ENCODE measurements around the gene NISCH. TPM values are rescaled to one million over a fixed set of nuclear protein-coding genes. Genes with fewer than 3 reads are reported as not detected.

NISCH gene
- total and polyA plus RNA-seq, 2 donors (not counting 1 experiment from before 2014, with no cell fraction given), result 130 to 169 TPM

DNA sequence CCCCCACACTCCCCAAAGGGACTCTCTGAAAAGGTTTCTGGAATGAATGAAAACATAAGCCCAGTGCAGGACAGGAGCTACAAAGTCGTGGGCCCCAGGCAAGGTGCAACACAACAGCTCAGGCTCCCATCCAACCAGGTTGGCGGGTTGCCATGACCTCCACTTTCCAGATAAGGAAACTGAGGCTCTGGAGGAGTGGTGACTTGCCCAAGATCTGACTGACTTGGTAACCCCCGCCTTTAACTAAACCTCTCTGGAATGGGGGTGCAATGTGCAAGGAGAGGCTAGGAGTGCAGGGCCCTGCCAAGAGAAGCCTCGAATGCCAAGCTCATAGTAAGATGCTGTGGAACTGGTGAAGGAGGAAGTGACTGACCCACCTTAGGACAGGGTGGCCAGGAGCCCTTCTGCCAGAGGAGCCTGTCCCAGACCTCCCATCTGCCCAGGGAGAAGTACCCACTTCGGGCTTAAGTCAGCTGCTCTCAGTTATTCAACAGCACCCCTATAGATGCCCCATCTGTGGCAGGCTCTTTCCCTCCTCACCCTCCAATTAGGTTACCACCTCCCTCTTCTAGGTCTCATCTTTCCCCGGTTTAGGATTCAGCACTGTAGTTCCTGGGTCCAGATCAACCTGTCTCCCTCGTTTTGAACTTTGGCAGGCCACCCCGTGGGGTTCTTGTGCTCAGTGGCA lies 1.0 kb upstream of the NISCH start:
- peak overlapping the region in 4 of 5 experiments; percentile 64 to 81 (median 76) for H3K4me3 ChIP-seq (ENCODE audit: control extremely low read depth in 1 of 5, extremely low read depth in 1 of 5, insufficient read depth in 1 of 5, low read depth in 2 of 5, low read length in 4 of 5)
- Mint-ChIP-seq H3K27ac (peak overlapping the region; percentile 94), H3K4me3 (peak overlapping the region; percentile 88), H3K27me3 (no peaks in the 10 kb centered on the region), H3K9me3 (ENCODE audit: insufficient read depth) (no peaks in the 10 kb centered on the region), H3K4me1 (peaks cover 38% of the 10 kb centered on the region)
- DNase-seq, result no peak
- peaks cover 41% of the 10 kb centered on the region for H3K79me2 ChIP-seq (ENCODE audit: control insufficient read depth, insufficient read depth, low read length)
- no peaks in the 10 kb centered on the region for H3K27me3 ChIP-seq (replicated peaks in 1 of 4; ENCODE audit: control extremely low read depth in 1 of 4, control insufficient read depth in 3 of 4, insufficient read depth in 4 of 4, low read length in 3 of 4)
- H3K9me3 ChIP-seq (ENCODE audit: control extremely low read depth in 1 of 3, control insufficient read depth in 2 of 3, insufficient read depth in 1 of 3, low read length in 2 of 3), result no peaks in the 10 kb centered on the region
- peaks cover 16 to 27% of the 10 kb centered on the region in 2 donors for H3K4me1 ChIP-seq (ENCODE audit: control insufficient read depth in 2 of 2, insufficient read depth in 2 of 2, low read length in 2 of 2)
- no peak for ATAC-seq (ENCODE audit: low read depth)
- H4K20me1 ChIP-seq (ENCODE audit: control insufficient read depth, insufficient read depth, low read length, poor library complexity, severe bottlenecking), result no peaks in the 10 kb centered on the region
- intact Hi-C loops (cut with micrococcal nuclease), result no loop called here
- H3K36me3 ChIP-seq (replicated peaks in 1 of 2; ENCODE audit: control extremely low read depth in 1 of 2, control insufficient read depth in 1 of 2, extremely low read depth in 1 of 2, insufficient read depth in 2 of 2, low read length in 1 of 2), result peaks cover 0 to 13% of the 10 kb centered on the region in 2 experiments
- peak overlapping the region; percentile 73 for H3K9ac ChIP-seq (ENCODE audit: low read length)
- H3K27ac ChIP-seq (ENCODE audit: low read length in 2 of 2), result peak overlapping the region; percentile 88 to 92
- 85% methylated on average over 8 of the region's 8 CpGs for WGBS (ENCODE audit: insufficient coverage)
- H3K4me2 ChIP-seq (replicated peaks; ENCODE audit: low read depth, low read length, poor library complexity, severe bottlenecking), result peak overlapping the region; percentile 86
- CTCF ChIA-PET, result interaction anchor here (1.0 kb wide), 3 partner anchors 9 to 163 kb away, joined by 3 to 5 read pairs (median 5); partner anchors contain the start of gene SEMA3G
- no peak for TF ChIP-seq EZH2 (IDR thresholded peaks at IDR 0.05; ENCODE audit: borderline replicate concordance, insufficient read depth, low read depth, low read length, poor library complexity, severe bottlenecking)
- TF ChIP-seq, protein P1, sequence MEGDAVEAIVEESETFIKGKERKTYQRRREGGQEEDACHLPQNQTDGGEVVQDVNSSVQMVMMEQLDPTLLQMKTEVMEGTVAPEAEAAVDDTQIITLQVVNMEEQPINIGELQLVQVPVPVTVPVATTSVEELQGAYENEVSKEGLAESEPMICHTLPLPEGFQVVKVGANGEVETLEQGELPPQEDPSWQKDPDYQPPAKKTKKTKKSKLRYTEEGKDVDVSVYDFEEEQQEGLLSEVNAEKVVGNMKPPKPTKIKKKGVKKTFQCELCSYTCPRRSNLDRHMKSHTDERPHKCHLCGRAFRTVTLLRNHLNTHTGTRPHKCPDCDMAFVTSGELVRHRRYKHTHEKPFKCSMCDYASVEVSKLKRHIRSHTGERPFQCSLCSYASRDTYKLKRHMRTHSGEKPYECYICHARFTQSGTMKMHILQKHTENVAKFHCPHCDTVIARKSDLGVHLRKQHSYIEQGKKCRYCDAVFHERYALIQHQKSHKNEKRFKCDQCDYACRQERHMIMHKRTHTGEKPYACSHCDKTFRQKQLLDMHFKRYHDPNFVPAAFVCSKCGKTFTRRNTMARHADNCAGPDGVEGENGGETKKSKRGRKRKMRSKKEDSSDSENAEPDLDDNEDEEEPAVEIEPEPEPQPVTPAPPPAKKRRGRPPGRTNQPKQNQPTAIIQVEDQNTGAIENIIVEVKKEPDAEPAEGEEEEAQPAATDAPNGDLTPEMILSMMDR (IDR thresholded peaks at IDR 0.05), result no peak
- POLR2A ChIA-PET, result no interaction called here
- peak overlapping the region; percentile 89 for H2AFZ ChIP-seq (ENCODE audit: insufficient read depth, low read depth, low read length, poor library complexity, severe bottlenecking)

GRCh38 chr3:52454938-52455282 lies 494 bp upstream of the NISCH start:
- intact Hi-C loops (cut with micrococcal nuclease), result loop anchor here (1.0 to 5.0 kb wide), 4 partner anchors 10 to 232 kb away; partner anchors contain the start of genes GNL3, PBRM1, SEMA3G and TLR9
- POLR2A ChIA-PET, result no interaction called here
- H3K9ac ChIP-seq (ENCODE audit: low read length), result peak overlapping the region; percentile 73
- DNase-seq (no peak), ATAC-seq (ENCODE audit: low read depth) (no peak)
- H3K27me3 Mint-ChIP-seq, result no peaks in the 10 kb centered on the region
- peaks cover 41% of the 10 kb centered on the region for H3K79me2 ChIP-seq (ENCODE audit: control insufficient read depth, insufficient read depth, low read length)
- H3K27me3 ChIP-seq (replicated peaks in 1 of 4; ENCODE audit: control extremely low read depth in 1 of 4, control insufficient read depth in 3 of 4, insufficient read depth in 4 of 4, low read length in 3 of 4), result no peaks in the 10 kb centered on the region
- peak overlapping the region; percentile 50 to 81 (median 70) for H3K4me3 ChIP-seq (ENCODE audit: control extremely low read depth in 1 of 5, extremely low read depth in 1 of 5, insufficient read depth in 1 of 5, low read depth in 2 of 5, low read length in 4 of 5)
- CTCF ChIA-PET, result interaction anchor here (0.8 to 5.1 kb wide), 4 partner anchors 8 to 202 kb away, joined by 3 to 23 read pairs (median 4); partner anchors contain the start of gene SEMA3G
- peak overlapping the region; percentile 88 for H3K4me3 Mint-ChIP-seq
- peak overlapping the region; percentile 86 for H3K4me2 ChIP-seq (replicated peaks; ENCODE audit: low read depth, low read length, poor library complexity, severe bottlenecking)
- no peaks in the 10 kb centered on the region for H3K9me3 ChIP-seq (ENCODE audit: control extremely low read depth in 1 of 3, control insufficient read depth in 2 of 3, insufficient read depth in 1 of 3, low read length in 2 of 3)
- H3K27ac ChIP-seq (ENCODE audit: low read length in 2 of 2), result peak overlapping the region; percentile 88 to 92
- peak overlapping the region; percentile 89 for H2AFZ ChIP-seq (ENCODE audit: insufficient read depth, low read depth, low read length, poor library complexity, severe bottlenecking)
- peaks cover 0 to 13% of the 10 kb centered on the region in 2 experiments for H3K36me3 ChIP-seq (replicated peaks in 1 of 2; ENCODE audit: control extremely low read depth in 1 of 2, control insufficient read depth in 1 of 2, extremely low read depth in 1 of 2, insufficient read depth in 2 of 2, low read length in 1 of 2)
- peak overlapping the region; percentile 94 for H3K27ac Mint-ChIP-seq
- 67% methylated on average over 11 of the region's 11 CpGs for WGBS (ENCODE audit: insufficient coverage)
- peaks cover 38% of the 10 kb centered on the region for H3K4me1 Mint-ChIP-seq
- no peak for TF ChIP-seq EZH2 (IDR thresholded peaks at IDR 0.05; ENCODE audit: borderline replicate concordance, insufficient read depth, low read depth, low read length, poor library complexity, severe bottlenecking)
- TF ChIP-seq, protein P1 (IDR thresholded peaks at IDR 0.05), result no peak
- peaks cover 16 to 27% of the 10 kb centered on the region in 2 donors for H3K4me1 ChIP-seq (ENCODE audit: control insufficient read depth in 2 of 2, insufficient read depth in 2 of 2, low read length in 2 of 2)
- H3K9me3 Mint-ChIP-seq (ENCODE audit: insufficient read depth), result no peaks in the 10 kb centered on the region
- H4K20me1 ChIP-seq (ENCODE audit: control insufficient read depth, insufficient read depth, low read length, poor library complexity, severe bottlenecking), result no peaks in the 10 kb centered on the region
